ENCODE results near the gene PRDM11.
A peak's percentile ranks its signal among the peaks of the same experiment; 100 is the strongest.

The PRDM11 gene

GRCh38 chr11:45142241-45143055 is 4.0 kb upstream of the PRDM11 start:
- DNase-seq (ENCODE audit: low read depth), result no peak

GRCh38 chr11:45143494-45143893 is 2.9 kb upstream of the PRDM11 start:
- DNase-seq (ENCODE audit: low read depth), result no peak

GRCh38 chr11:45144126-45145082 is 2.0 kb upstream of the PRDM11 start:
- DNase-seq (ENCODE audit: low read depth), result no peak

- DNase-seq (ENCODE audit: low read depth), result no peak
Measured at GRCh38 chr11:45145083-45145378, 1.4 kb upstream of the PRDM11 start.

GRCh38 chr11:45145379-45146071 is 914 bp upstream of the PRDM11 start:
- DNase-seq (ENCODE audit: low read depth), result no peak

GRCh38 chr11:45147017-45147728 is 734 bp downstream of the PRDM11 start:
- DNase-seq (ENCODE audit: low read depth), result peak; percentile 87

- DNase-seq (ENCODE audit: low read depth), result no peak
Measured at GRCh38 chr11:45147891-45148675, 1.6 kb downstream of the PRDM11 start.

GRCh38 chr11:45149483-45150056 is 3.1 kb downstream of the PRDM11 start:
- DNase-seq (ENCODE audit: low read depth), result no peak

- no peak for DNase-seq (ENCODE audit: low read depth)
Measured at GRCh38 chr11:45150301-45150700, 3.9 kb downstream of the PRDM11 start.

- DNase-seq (ENCODE audit: low read depth), result no peak
Measured at GRCh38 chr11:45150943-45151342, 4.5 kb downstream of the PRDM11 start.

GRCh38 chr11:45151362-45151982 is 5.0 kb downstream of the PRDM11 start:
- DNase-seq (ENCODE audit: low read depth), result no peak

- no peak for DNase-seq (ENCODE audit: low read depth)
Measured at GRCh38 chr11:45152740-45153595, 6.5 kb downstream of the PRDM11 start.

- DNase-seq (ENCODE audit: low read depth), result no peak
Measured at GRCh38 chr11:45154276-45154675, 7.8 kb downstream of the PRDM11 start.

GRCh38 chr11:45155058-45155551 is 8.7 kb downstream of the PRDM11 start:
- no peak for DNase-seq (ENCODE audit: low read depth)

GRCh38 chr11:45155627-45156180 is 9.3 kb downstream of the PRDM11 start:
- no peak for DNase-seq (ENCODE audit: low read depth)

GRCh38 chr11:45156201-45156600 is 9.8 kb downstream of the PRDM11 start:
- DNase-seq (ENCODE audit: low read depth), result no peak

- DNase-seq (ENCODE audit: low read depth), result no peak
Measured at GRCh38 chr11:45156741-45157140, 10.3 kb downstream of the PRDM11 start.
